CD4-positive, alpha-beta T cell (primary cell): Measurements from ENCODE around the gene ZMYM2. TPM values are rescaled to one million over a fixed set of nuclear protein-coding genes. Genes with fewer than 3 reads are reported as not detected.

Experiments
- ATAC-seq: fragments of 200-7000 bp; cut with Tn5 transposase; one replicate; pipeline ENCODE4 v1.10.0; 2022; ENCODE audit warnings: mild to moderate bottlenecking; ENCODE audit not compliant: poor library complexity
- CTCF ChIA-PET: fragments of 350-600 bp; sonication (Branson Sonifier 250); formaldehyde crosslinking; loops from one replicate; lab custom pipeline; 2021; ENCODE audit warnings: antibody characterized with exemption, inconsistent platforms; lab: Charles Lee
- POLR2A ChIA-PET: fragments of 350-600 bp; sonication (Branson Sonifier 250); formaldehyde crosslinking; loops from one replicate; lab custom pipeline; 2021; ENCODE audit warnings: antibody characterized with exemption, inconsistent platforms; lab: Charles Lee
- DNase-seq, 14 experiments: peaks; one replicate each; pipeline ENCODE4 v3.0.0-alpha.2; 2013 to 2020; ENCODE audit warnings: mixed read lengths in 2 of 14
- H3K27ac ChIP-seq, 2 donors: one replicate each; pipeline versions ENCODE4 v1.5.1 to v1.7.0; 2013; ENCODE audit warnings: low read length in 2 of 2, low read depth in 1 of 2, mild to moderate bottlenecking in 1 of 2
- H3K27me3 ChIP-seq, 2 experiments: 1 replicate in 1 of 2; 2 replicates in 1 of 2; pipeline versions ENCODE4 v1.6.1 to v1.7.0; 2013; ENCODE audit warnings: low read length in 2 of 2, control low read depth in 1 of 2, mild to moderate bottlenecking in 1 of 2, moderate library complexity in 1 of 2; ENCODE audit not compliant: insufficient read depth in 2 of 2, control insufficient read depth in 1 of 2
- H3K36me3 ChIP-seq: one replicate; pipeline ENCODE4 v1.6.1; 2013; ENCODE audit warnings: low read length, control low read depth; ENCODE audit not compliant: insufficient read depth
- H3K4me1 ChIP-seq: one replicate; pipeline ENCODE4 v1.6.1; 2013; ENCODE audit warnings: low read length, control low read depth; ENCODE audit not compliant: insufficient read depth
- H3K4me3 ChIP-seq: one replicate; pipeline ENCODE4 v1.5.1; 2013; ENCODE audit warnings: mild to moderate bottlenecking, low read length, moderate library complexity
- H3K9me3 ChIP-seq, 2 experiments: 1 replicate in 1 of 2; 2 replicates in 1 of 2; pipeline versions ENCODE4 v1.6.1 to v1.7.0; 2013; ENCODE audit warnings: low read length in 2 of 2, mild to moderate bottlenecking in 2 of 2, control low read depth in 1 of 2, moderate library complexity in 1 of 2; ENCODE audit not compliant: control insufficient read depth in 1 of 2, insufficient read depth in 1 of 2
- H3K27ac Mint-ChIP-seq: one replicate; pipeline ENCODE4 v1.8.0; 2020; ENCODE audit warnings: mixed read lengths
- H3K27me3 Mint-ChIP-seq: one replicate; pipeline ENCODE4 v1.8.0; 2021; ENCODE audit warnings: mixed read lengths
- H3K36me3 Mint-ChIP-seq: one replicate; pipeline ENCODE4 v1.8.0; 2021; ENCODE audit warnings: low read depth, mixed read lengths
- H3K4me1 Mint-ChIP-seq: one replicate; pipeline ENCODE4 v1.8.0; 2021; ENCODE audit warnings: low read depth, mixed read lengths
- H3K4me3 Mint-ChIP-seq: one replicate; pipeline ENCODE4 v1.8.0; 2020; ENCODE audit warnings: mild to moderate bottlenecking, mixed read lengths
- H3K9me3 Mint-ChIP-seq: one replicate; pipeline ENCODE4 v1.8.0; 2020; ENCODE audit warnings: mixed read lengths
- CTCF ChIP-seq: fragments of 200-600 bp; IDR thresholded peaks from one replicate; pipeline ENCODE4 v1.8.0; 2022; ENCODE audit warnings: antibody characterized with exemption, mild to moderate bottlenecking
- intact Hi-C, 2 experiments: fragments of 100-400 bp; cut with DNase I in 1 of 2; cut with micrococcal nuclease in 1 of 2; formaldehyde crosslinking; loops; one replicate each; pipeline versions ENCODE4 v1.15.1 to v1.9.0; 2023 to 2025; cut with DNase I, micrococcal nuclease
- total RNA-seq, 174 experiments: library from RNA in 2 of 174; stranded (reverse) in 2 of 174; gene quantifications; one replicate each; pipeline ENCODE4 v1.2.3 and lab custom pipeline; 2021 to 2026

Gene ZMYM2
- total RNA-seq, 2 experiments from 2014 or later = 106 to 110 TPM

- CTCF ChIA-PET = no interaction called here
- no peak overlapping the region for H3K4me3 Mint-ChIP-seq
- H3K27ac Mint-ChIP-seq = no peak overlapping the region
- H3K4me3 ChIP-seq = no peak overlapping the region
- no peaks in the 10 kb centered on the region for H3K27me3 Mint-ChIP-seq
- intact Hi-C loops = no loop called here
- TF ChIP-seq CTCF = no peak
- POLR2A ChIA-PET = no interaction called here
- ATAC-seq = no peak
- no peak overlapping the region for H3K27ac ChIP-seq
- H3K4me1 Mint-ChIP-seq = peaks cover 17% of the 10 kb centered on the region
- H3K27me3 ChIP-seq = no peaks in the 10 kb centered on the region
- H3K4me1 ChIP-seq = peaks cover 3% of the 10 kb centered on the region
- H3K9me3 ChIP-seq = no peaks in the 10 kb centered on the region
- no peak for DNase-seq
- H3K36me3 ChIP-seq = peaks cover 57% of the 10 kb centered on the region
- peaks cover 84% of the 10 kb centered on the region for H3K36me3 Mint-ChIP-seq
- no peaks in the 10 kb centered on the region for H3K9me3 Mint-ChIP-seq
Observed at GRCh38 chr13:20069956-20070355, 111.4 kb downstream of the ZMYM2 start.

- Mint-ChIP-seq H3K4me3 (no peak overlapping the region), H3K9me3 (no peaks in the 10 kb centered on the region), H3K27me3 (no peaks in the 10 kb centered on the region), H3K36me3 (peaks cover 72% of the 10 kb centered on the region), H3K27ac (no peak overlapping the region), H3K4me1 (peaks cover 21% of the 10 kb centered on the region)
- Histone ChIP-seq H3K27ac (no peak overlapping the region), H3K4me1 (peaks cover 3% of the 10 kb centered on the region), H3K27me3 (no peaks in the 10 kb centered on the region), H3K9me3 (no peaks in the 10 kb centered on the region), H3K36me3 (peaks cover 41% of the 10 kb centered on the region), H3K4me3 (no peak overlapping the region)
- DNase-seq (no peak), ATAC-seq (no peak)
- no peak for TF ChIP-seq CTCF
- intact Hi-C loops = no loop called here
- CTCF ChIA-PET = no interaction called here
- POLR2A ChIA-PET = no interaction called here
Observed at GRCh38 chr13:20073775-20074174, 115.2 kb downstream of the ZMYM2 start.

- no peak overlapping the region for H3K27ac Mint-ChIP-seq
- no peaks in the 10 kb centered on the region for H3K27me3 Mint-ChIP-seq
- ChIA-PET CTCF (interaction anchor here (0.7 kb wide), 1 partner anchor 1434 kb away, joined by 3 read pairs; no protein-coding TSS in a partner anchor), POLR2A (interaction anchor here (0.8 kb wide), 1 partner anchor 41 kb away, joined by 3 read pairs; no protein-coding TSS in a partner anchor)
- no peaks in the 10 kb centered on the region for H3K9me3 ChIP-seq
- H3K4me3 Mint-ChIP-seq = no peak overlapping the region
- peaks cover 40% of the 10 kb centered on the region for H3K36me3 ChIP-seq
- no peaks in the 10 kb centered on the region for H3K27me3 ChIP-seq
- no peak overlapping the region for H3K4me3 ChIP-seq
- H3K9me3 Mint-ChIP-seq = no peaks in the 10 kb centered on the region
- no peak overlapping the region for H3K27ac ChIP-seq
- DNase-seq (no peak), ATAC-seq (no peak)
- intact Hi-C loops = no loop called here
- H3K36me3 Mint-ChIP-seq = peaks cover 71% of the 10 kb centered on the region
- peaks cover 3% of the 10 kb centered on the region for H3K4me1 ChIP-seq
- peaks cover 21% of the 10 kb centered on the region for H3K4me1 Mint-ChIP-seq
- TF ChIP-seq CTCF = no peak
Observed at GRCh38 chr13:20074966-20075365, 116.4 kb downstream of the ZMYM2 start.
